ENCODE results near the gene HYPK. TPM values are rescaled to one million over a fixed set of nuclear protein-coding genes. Genes with fewer than 3 reads are reported as not detected.

Gene HYPK
- total RNA-seq, 1 donor from 2014 or later = 17.2 TPM

DNA sequence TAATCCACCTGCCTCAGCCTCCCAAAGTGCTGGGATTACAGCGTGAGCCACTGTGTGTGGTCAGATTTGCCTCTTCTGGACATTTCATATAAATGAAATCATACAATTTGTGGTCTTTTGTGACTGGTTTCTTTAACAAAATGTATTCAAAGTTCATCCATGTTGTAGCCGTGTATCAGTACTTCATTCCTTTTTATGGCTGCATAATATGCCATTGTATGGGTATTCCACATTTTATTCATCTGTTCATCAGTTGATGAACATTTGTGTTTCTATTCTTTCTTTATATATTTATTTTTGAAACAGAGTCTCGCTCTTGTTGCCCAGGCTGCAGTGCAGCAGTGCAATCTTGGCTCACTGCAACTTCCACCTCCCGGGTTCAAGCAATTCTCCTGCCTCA lies 52.2 kb downstream of the HYPK start:
- DNase-seq (ENCODE audit: extremely low spot score, unreplicated experiment) = no peak
- Mint-ChIP-seq H3K9me3 (no peaks in the 10 kb centered on the region), H3K27ac (no peak overlapping the region), H3K4me1 (ENCODE audit: unreplicated experiment) (no peaks in the 10 kb centered on the region), H3K36me3 (no peaks in the 10 kb centered on the region), H3K4me3 (no peak overlapping the region), H3K27me3 (no peaks in the 10 kb centered on the region)
- no peak for TF ChIP-seq CTCF (conservative IDR thresholded peaks at IDR 0.05)

Small RNAs within 50 kb of the gene (microRNA-seq; reads per million reads assigned to microRNA genes)
- gene MIR1282 = not detected

Other genes starting within 250 kb of the HYPK start
- gene PPIP5K1, start 210.4 kb upstream of the HYPK start, total RNA-seq (ENCODE audit: low replicate concordance) = 58.2 and 87.0 TPM in 2 replicates
- gene CKMT1B, start 206.6 kb upstream of the HYPK start, total RNA-seq (ENCODE audit: low replicate concordance) = 41.2 and 73.2 TPM in 2 replicates
- gene STRC, start 181.8 kb upstream of the HYPK start, total RNA-seq (ENCODE audit: low replicate concordance) = 0.77 and 1.2 TPM in 2 replicates
- gene CATSPER2, start 151.8 kb upstream of the HYPK start, total RNA-seq (ENCODE audit: low replicate concordance) = 5.1 and 9.1 TPM in 2 replicates
- gene CKMT1A, start 106.7 kb upstream of the HYPK start, total RNA-seq (ENCODE audit: low replicate concordance) = 37.3 and 79.5 TPM in 2 replicates
- 508 and 604 TPM in 2 replicates for gene PDIA3, start 54.2 kb upstream of the HYPK start, total RNA-seq (ENCODE audit: low replicate concordance)
- 4.1 and 9.8 TPM in 2 replicates for gene ELL3, start 23.6 kb upstream of the HYPK start, total RNA-seq (ENCODE audit: low replicate concordance)
- 805 and 910 TPM in 2 replicates for gene SERF2, start 8.3 kb upstream of the HYPK start, total RNA-seq (ENCODE audit: low replicate concordance)
- 0.14 and 0.17 TPM in 2 replicates for gene SERINC4, start 379 bp upstream of the HYPK start, total RNA-seq (ENCODE audit: low replicate concordance)
- 36.6 and 37.4 TPM in 2 replicates for gene MFAP1, start 24.1 kb downstream of the HYPK start, total RNA-seq (ENCODE audit: low replicate concordance)
- 5.7 and 16.9 TPM in 2 replicates for gene WDR76, start 26.4 kb downstream of the HYPK start, total RNA-seq (ENCODE audit: low replicate concordance)

Measured in type B pancreatic cell (in vitro differentiated cells).